ENCODE data around the gene PIK3R4.

PIK3R4 gene

GRCh38 chr3:130746246-130747039 is at the start of gene PIK3R4:
Gene PIK3R4 (minus strand): TSS chr3:130746829. CDS start chr3:130745218, 1,611 bp downstream.
- peak; percentile 85 for DNase-seq

GRCh38 chr3:130795396-130795795 is 48.8 kb upstream of the PIK3R4 start:
- no peak for DNase-seq

- no peak for DNase-seq
Observed at GRCh38 chr3:130792246-130792645, 45.6 kb upstream of the PIK3R4 start.

GRCh38 chr3:130789782-130790322 is 43.2 kb upstream of the PIK3R4 start:
- DNase-seq, result no peak

GRCh38 chr3:130787422-130788068 is 40.9 kb upstream of the PIK3R4 start:
- DNase-seq, result no peak

- DNase-seq, result no peak
Observed at GRCh38 chr3:130786306-130786705, 39.7 kb upstream of the PIK3R4 start.

DNA sequence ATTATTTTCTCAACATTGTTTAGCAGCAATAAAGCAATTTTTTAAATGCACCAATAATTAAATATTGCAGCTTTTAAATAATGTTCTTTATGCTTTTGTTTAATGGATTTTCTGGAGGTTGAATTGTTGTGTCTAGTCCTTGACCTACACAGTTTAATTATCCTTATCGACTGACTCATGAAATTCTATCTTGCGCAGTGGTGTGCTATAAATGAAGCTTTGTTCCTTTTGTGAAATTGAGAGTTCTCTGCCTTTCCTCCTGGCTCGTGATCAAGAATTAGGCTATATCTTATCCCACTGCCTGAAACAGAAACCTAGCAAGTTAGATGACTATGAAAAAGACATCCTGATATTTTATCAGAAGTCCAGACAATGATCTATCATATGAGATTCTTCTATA is 37.0 kb upstream of the PIK3R4 start:
- DNase-seq, result no peak

DNA sequence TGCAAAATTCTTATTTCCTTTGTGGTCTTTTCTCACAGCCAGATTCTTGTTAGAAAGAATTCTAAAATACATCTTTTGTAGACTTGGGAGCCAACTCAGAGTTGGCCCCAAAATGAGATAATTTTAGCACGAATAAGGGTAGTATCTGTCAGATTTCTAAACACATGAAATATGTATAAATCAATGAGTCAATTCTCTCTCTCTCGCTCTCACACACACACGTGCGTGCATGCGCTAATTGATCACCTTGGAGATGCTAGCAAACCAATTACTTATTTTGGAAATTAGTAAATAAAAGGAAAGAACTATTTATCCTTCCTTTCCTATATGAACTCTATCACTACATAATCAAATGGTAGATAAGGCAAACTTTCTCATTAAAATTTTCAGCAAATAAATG is 32.9 kb upstream of the PIK3R4 start:
- no peak for DNase-seq

DNA sequence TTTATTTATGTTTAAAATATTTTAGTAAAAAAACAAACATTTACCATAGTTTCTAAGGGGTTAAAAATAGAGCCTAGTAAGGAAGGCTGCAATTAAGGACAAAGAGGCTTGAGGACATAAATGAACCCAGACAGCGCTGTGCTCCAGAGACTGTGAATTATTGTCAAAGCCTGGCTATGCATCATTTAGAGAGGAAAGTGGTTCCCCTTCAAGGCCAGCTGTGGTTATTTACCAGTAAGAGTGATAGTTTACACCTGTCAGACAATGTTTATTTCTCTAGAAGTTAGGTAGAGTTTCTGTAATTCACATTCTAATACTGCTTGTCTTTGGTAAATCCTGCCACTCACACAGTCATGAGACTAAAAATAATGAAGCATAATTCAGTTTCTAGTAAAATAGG is 32.4 kb upstream of the PIK3R4 start:
- DNase-seq, result no peak

DNA sequence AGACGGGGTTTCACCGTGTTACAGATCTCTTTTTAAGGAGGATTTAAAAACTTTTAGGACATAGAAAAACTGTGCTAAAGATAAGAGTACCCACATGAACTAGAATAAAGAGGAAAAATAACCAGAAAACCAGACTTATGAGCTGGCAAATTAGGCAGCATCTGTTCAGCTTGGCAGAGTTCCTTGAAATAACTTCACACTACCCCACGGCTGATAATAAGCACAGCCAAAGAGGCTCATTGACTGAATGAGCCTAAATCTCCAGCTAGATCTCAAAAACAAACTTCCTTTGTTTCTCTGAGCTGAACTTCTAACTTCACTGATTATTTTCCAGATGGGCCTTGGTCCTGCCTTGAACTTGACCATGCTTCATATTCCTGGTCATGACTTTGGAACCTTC is 26.7 kb upstream of the PIK3R4 start:
- DNase-seq, result no peak

GRCh38 chr3:130772129-130772528 is 25.5 kb upstream of the PIK3R4 start:
- no peak for DNase-seq

GRCh38 chr3:130770644-130771043 is 24.0 kb upstream of the PIK3R4 start:
- no peak for DNase-seq

DNA sequence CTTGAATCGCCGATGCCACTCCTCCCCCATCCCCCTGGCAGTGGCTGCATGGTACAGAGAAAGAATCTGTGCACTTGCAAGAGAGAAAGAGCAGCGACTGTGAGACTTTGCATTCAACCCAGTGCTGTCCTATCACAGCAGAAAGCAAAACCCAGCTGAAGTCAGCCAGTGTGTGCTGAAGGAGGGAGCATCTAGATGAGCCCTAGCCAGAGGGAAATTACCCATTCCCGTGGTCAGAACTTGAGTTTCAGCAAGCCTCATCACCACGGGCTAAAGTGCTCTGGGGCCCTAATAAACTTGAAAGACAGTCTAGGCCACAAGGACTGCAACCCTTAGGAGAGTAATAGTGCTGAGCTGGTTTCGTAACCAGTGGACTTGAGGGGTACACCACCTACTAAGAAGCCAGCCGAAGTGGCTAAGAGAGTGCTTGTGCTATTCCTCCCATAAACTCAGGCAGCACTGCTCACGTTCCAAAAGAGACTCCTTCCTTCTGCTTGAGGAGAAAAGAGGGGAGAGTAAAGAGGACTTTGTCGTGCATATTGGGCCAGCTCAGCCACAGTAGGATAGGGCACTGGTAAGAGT is 15.2 kb upstream of the PIK3R4 start:
- DNase-seq, result no peak

DNA sequence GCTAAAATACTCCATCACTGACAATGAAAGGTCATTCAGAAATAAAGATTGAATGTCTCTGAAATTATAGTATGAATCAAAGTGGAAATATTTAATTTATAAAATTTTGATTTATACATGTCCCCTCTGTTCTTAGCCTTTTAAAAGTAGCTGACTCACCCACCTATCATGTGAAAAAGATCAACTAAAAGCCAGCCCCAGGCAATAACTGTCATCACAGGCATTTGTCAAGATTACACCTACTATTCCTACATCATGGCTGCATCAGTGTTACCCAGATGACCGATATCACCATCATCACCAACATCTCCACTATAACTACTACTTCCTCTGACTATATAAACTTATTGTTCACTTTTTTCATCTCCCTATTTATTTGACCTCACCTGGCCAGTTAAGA is 14.3 kb upstream of the PIK3R4 start:
- DNase-seq, result no peak

DNA sequence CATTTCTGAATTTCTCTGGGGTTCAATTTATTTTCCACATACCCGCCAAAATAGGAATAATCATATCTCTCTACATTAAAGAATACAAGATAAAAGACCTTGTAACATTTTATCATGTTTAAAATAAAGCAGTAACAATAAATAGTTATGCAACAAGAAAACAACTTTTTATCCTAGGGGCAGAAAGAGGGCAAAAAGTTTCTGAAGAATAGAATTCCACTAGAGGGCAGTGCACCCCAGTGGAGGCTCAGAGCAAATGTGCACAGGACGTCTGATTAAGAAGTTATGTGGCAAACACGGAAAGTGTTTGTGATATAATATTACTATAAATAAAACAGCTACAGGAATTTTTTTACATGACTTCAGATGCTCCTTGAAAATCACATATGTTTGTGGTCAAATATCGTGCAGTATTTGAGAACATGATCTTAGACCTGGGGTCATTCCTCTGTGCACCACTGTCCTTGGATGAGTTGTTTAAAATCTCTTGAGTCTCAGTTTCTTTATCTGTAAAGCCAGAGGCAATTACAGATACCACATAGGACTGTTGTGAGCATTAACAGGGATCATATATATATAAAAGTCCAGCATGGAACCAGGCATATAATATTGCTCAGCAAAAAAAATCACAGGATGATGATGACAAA is 13.2 kb upstream of the PIK3R4 start:
- no peak for DNase-seq

GRCh38 chr3:130758624-130759369 is 12.2 kb upstream of the PIK3R4 start:
- DNase-seq, result no peak

- DNase-seq, result no peak
Observed at GRCh38 chr3:130757611-130758150, 11.1 kb upstream of the PIK3R4 start.

DNA sequence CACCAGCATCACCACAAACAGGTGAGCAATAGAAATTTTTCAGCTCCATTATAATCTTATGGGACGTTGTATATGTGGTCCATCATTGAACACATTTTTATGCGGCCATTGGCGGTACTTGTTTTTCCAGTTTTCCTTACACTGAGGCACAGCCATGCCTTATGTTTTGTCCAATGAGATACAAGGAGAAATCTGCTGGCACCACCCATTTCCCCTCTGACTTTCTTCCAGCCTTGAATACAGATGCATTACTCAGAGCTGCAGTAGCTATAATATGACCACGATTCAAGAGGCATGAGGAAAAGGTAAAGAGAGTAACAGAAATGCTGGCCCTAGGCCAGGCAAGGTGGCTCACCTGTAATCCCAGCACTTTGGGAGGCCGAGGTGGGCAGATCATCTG is 9.0 kb upstream of the PIK3R4 start:
- DNase-seq, result no peak

GRCh38 chr3:130748981-130749380 is 2.4 kb upstream of the PIK3R4 start:
- no peak for DNase-seq

DNA sequence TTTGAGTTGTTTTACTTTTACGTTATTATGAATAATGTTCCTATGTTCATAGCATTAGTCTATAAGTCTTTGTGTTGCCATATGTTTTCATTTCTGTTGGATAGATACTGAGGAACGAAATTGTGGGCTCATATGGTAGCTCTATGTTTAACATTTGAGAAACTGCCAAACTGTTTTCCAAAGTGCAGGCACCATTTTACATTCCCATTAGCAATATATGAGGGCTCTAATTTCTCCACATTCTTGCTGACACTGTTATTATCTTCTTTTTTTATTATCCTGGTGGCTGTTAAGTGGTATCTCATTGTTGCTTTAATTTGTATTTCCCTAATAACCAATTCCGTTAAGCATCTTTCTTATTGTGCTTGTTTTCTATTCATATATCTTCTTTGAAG is 1.8 kb upstream of the PIK3R4 start:
- no peak for DNase-seq

DNA sequence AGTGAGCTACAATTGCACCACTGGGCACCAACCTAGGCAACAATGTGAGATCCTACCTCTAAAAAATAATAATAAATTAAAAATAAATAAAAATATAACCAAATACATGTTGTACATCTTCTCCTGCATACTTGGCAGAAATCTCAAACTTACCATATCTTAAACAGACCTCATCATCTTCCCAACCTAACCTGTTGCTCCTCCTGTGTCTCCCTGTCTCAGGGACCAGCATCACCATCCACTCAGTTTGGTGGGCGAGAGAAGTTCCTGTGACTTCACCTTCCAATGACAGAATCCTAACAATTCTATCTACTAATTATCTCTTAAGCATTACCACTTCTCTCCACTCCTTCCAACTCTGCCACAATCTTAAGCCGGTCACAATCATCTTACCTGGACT is 3.3 kb downstream of the PIK3R4 start:
- no peak for DNase-seq

- DNase-seq, result no peak
Observed at GRCh38 chr3:130741946-130742610, 4.6 kb downstream of the PIK3R4 start.
